GM18508 (cell line): ENCODE measurements around the gene WFDC2.
"Not testable (repeated sequence)": the region's sequence is repeated elsewhere in the genome, so short reads cannot be mapped to it uniquely, and the experiment has no call there.

ENCODE experiments used
- ATAC-seq: cut with Tn5 transposase; IDR thresholded peaks from one replicate; pipeline ENCODE4 v1.9.1; 2021; ENCODE audit warnings: moderate number of reproducible peaks; ENCODE audit not compliant: insufficient read depth, unreplicated experiment

Gene WFDC2

DNA sequence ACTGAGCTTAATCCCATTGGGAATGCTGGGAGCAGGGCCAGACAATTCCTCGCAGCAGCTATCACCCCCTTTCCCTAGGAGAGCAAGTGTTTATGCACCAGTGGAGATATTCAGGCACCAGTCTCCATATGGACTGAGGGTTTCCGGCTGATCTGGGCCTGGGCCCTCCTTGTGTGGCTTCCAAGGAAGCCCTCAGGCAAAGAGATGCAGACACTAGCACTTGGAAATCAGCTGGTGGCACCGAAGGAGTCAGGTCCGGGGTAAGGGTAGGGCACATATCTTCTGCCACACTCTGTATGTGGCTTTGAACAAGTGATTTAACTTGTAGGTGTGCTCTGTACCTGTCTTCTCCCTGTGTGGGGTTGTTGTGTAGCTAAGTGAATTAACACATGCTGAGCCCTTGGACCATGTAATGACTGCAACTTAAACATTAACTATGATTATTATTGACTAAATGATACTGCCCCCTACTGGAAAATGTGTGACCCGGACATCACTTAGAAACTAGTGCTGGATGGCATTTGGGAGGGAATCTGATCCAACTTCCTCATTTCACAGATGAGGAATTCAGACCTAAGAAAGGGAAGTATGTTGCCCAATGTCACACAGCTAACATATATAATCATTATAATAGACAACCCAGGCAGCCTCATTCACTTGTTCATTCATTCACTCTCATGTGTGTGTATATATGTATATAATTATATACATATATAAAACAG lies 19.3 kb upstream of the WFDC2 start:
- no peak for ATAC-seq

DNA sequence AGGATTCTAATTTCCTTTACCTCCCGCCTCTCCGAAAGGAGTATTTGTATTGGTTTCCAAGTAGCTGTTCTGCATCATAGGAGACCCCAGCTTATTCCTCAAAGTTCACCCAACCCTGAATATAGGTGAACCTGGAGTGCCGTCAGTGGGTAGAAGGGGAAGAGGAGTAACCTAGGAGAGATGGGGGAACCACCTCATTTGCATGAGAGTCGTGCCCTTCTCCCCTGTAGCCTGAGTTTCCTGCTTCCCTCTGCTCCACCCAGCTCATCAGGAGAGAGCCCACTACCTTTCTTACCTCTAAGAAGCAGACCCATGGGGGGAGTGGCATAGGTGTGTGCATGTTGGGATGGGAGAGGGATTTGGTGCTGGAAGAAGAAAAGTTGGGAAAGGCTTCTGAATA lies 17.3 kb upstream of the WFDC2 start:
- ATAC-seq, result no peak

DNA sequence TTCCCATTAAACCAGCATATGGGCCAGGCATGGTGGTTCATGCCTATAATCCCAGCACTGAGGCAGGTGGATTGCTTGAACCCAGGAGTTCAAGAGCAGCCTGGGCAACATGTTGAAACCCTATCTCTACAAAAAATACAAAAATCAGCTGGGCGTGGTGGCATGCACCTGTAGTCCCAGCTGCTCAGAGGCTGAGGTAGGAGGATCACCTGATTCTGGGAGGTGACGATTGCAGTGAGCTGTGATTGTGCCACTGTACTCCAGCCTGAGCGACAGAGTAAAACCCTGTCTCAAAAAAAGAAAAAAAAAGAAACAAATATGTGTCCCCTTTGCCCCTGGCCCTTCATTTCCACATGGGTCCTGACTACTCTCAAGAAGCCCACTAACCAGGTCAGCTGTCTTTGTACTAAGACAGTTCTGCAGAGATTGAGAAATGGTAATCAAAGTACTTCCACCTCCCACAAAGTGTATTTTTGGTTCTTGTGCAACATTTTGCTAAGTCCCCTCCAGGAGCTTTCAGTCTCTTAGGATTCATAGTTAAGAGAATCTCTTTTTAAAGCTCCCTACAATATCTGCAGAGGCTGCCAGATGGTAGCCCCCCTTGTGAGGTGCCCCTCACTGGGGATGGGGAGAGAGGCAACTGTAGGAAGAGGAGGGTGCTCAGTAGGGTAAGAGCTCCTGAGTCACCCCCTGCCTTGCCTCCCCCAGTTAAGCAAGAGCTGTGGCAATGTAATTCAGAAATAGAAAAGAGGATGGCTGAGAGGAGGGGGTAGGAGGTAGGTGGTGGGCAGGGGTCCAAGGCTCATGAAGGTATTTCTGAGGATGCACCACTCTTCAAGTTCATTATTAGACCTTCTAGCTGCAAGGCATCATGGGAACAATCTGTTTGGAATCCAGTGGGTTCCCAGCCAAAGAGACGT lies 16.5 kb upstream of the WFDC2 start:
- ATAC-seq, result no peak

DNA sequence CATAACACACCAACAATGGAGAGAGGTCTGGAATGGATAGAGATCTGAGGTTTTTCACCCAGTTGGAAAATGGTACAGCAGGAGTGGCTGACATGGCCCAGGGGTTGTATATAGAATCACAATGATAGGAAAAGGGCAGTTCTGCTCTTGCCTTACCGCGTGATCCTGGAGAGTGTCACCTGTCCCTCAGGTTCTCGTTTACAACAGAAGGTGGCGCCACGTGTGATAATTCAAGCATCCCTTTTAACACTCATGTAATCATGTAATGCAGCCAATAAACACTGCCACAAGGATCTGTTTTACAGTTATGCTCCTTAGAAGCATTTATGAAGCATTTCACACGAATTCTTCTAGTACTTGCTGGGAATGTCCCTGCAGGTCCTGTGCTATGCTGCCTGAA lies 12.9 kb upstream of the WFDC2 start:
- no peak for ATAC-seq

DNA sequence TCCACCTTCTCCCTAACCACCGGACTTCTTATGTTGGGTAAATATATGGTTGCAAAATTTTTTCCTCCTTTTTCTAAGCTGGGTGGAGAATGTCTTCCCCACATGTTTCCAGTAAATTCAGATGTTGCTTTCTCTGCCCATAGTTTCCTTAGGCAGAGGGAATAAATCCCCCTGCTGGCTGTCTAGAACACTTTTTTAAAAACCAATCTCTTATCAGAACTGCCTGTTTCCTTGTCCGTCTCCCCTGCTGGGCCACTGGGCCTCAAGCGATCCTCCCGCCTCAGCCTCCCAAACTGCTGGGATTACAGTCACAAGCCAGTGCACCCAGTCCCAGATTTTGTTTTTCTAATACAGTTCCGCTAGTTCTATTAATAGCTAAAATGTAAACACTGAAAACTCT lies 9.9 kb upstream of the WFDC2 start:
- ATAC-seq, result no peak

DNA sequence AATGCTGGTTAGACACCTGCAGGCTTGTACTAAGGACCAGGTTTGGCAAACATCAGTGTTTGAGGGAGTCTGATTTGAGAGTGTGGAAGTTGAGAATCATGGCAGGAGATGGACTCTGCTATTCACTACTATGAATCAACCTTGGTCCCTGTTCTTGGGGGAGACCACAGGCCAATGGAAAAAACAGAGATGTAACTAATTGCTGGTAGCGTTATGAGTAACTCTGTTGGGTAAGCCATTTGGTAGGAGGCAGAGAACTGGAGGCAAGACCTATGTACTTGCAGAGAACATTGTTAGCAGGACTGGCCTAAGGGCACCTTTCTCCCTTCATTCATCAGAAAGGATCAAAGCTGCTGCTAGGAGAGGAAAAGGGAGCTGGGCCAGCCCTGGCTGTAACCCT lies 8.3 kb upstream of the WFDC2 start:
- no peak for ATAC-seq

DNA sequence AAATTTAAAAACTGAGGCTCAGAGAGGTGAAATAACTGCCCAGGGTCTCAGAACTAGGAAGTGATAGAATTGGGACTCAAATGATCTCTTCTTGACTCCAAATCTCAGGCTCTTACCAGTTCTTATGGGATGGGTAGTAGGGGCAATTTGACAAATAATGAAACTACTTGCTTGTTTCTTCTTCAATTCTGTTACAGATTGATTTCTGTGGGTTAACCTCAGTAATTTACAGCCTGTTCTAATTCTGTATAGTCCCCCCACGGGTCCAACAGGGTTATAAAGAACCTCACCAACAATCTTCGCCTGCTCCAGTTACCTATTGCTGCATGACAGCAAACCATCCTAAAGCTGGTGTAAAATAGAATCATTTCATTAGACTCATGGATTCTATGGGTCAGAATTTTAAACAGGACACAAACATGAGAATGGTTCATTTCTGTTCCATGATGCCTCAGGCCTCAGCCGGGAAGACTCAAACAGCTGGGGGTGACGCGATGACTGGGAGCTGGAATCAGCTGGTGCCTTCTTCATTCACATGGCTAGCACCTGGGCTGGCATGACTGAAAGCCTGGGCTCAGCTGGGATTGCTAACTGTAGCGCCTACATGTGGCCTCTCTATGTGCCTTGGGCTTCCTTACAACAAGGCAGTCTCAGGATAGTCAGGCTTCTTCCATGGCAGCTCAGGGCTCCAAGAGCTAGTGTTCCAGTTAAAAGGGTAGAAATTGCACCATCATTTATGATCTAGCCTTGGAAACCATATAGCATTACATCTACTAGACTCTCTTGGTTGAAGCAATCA lies 6.6 kb upstream of the WFDC2 start:
- ATAC-seq, result no peak

DNA sequence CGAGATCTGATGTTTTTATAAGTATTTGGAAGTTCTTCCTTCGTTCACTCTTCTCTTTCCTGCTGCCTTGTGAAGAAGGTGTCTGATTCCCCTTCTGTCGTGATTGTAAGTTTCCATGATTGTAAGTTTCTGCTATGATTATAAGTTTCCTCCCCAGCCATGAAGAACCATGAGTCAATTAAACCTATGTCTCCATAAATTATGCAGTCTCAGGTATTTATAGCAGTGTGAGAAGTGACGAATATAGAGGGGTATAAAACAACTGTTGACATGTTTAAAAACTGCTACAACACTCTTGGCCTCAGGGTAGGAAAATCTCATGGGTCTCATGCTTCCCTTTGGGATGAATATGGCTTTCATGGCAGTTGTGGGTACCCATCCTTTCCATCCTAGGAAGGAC lies 5.8 kb upstream of the WFDC2 start:
- ATAC-seq, result no peak

DNA sequence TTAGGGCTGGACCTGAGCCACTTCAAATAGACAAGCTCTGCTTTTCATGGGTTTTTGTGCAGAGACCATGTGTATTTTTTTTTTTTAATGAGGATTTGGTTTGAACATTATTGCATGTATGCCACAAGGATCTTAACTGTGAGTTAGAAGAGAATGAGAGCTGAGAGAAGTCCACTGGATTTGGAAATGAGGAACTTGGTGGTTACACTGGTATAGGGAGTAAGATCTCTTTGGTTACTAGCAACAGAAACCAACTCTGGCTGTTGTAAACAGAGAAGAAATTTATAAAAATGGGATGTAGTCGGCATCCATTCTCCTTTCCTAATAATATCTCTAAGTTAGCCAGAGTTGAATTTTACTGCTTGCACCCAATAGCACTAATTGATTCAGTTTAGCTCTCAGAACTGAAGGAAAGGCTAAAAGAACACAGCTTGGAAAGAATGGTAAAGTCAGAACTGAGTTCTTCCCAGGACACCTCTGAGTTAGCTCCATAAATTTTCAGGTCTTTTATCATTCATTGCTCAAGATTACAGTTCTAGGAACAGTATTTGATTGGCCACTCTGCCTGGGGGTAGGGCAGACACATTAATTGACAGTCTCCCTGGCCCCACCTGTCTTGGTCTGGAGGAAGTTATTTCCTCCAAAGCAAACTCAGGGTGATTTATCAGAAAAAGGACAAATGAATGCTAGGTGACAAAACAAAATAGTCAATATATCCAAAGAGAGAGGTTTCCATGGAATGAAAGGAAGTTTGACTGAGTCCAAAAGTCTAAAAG lies 3.9 kb upstream of the WFDC2 start:
- no peak for ATAC-seq

DNA sequence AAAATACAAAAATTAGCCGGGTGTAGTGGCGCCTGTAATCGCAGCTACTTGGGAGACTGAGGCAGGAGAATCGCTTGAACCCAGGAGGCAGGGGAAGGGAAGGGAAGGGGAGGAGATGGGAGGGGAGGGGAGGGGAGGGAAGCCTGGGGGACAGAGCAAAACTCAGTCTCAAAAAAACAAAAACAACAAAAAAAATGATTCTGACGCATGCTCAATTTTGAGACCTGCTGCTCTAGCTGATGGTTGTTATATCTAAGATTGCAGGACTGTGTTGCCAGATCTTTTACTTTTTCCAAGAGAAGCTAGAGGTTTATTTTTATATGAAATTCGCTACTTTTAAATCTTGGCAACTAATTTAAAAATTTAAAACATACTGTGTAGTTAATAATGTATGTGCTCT lies 2.4 kb upstream of the WFDC2 start:
- no peak for ATAC-seq

DNA sequence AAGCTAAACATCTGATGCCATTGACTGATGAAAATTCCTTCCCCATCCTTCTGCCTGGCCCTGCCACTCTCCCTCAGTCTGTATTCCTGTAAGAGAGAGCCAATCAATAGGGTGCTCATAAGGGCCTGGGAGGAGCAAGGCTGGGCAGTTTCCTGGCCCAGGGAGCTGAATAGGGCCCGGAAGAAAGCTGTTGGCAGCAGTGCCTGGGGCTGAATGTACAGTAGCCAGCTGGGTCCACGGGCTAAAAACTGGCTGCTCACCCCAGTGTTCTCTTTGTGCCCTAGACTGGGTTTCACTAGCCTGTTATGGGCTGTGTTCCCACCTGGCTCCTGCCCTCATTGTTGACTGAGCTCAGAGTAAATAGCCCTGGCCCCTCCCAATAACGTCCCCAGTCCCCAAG lies 1.7 kb upstream of the WFDC2 start:
- ATAC-seq, result no peak

DNA sequence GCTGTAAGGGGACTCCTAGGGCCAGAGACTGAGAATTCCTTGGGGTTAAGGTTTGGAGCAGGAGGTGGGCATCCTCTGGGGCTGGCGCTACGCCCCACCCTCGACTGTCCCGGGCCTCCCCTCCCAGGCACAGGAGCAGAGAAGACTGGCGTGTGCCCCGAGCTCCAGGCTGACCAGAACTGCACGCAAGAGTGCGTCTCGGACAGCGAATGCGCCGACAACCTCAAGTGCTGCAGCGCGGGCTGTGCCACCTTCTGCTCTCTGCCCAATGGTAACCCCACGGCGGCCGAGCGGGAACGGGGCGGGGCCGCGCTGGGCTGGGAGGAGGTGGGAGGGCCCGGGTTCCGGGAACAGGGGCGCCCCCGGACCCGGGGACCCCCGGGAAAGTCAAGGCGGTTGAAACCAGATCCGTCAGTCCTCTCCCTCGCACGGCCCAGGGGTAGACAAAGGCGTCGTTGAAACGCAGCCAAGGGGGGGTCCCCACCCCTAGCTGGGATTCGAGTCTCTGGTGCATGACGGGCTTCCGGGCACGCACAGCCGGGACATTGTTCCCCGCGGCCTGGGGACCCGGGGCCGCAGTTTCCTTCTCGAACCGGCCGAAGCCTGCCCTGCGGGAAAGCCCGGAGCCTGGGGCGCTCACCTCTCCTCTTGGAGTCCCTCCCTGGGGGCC lies 844 bp downstream of the WFDC2 start:
- ATAC-seq, result no peak

DNA sequence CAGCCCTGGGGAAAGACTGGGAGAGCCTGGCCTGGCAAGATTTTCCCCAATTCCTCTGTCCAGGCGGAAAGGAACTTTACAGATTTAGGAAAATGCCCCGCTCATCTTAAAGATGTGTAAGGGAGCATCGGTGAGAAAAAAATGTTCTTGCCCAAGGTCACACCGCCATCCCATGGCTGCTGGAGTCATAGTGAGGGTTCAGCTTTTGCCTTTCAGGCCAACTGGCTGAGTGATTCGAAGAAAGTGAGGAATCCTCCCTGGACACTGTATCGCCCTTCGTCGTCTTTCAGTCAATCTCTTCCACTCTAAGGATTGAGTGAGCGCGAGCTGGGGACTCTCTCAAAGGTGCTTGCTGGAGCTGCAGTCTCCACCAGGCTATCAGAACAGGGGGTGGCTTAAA lies 1.4 kb downstream of the WFDC2 start:
- no peak for ATAC-seq

DNA sequence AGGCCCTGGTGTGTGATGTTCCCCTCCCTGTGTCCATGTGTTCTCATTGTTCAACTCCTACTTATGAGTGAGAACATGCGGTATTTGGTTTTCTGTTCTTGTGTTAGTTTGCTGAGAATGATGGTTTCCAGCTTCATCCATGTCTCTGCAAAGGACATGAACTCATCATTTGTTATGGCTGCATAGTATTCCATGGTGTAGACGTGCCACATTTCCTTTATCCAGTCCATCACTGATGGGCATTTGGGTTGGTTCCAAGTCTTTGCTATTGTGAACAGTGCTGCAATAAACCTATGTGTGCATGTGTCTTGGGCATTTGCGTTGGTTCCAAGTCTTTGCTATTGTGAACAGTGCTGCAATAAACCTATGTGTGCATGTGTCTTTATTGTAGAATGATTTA lies 2.7 kb downstream of the WFDC2 start:
- not testable (repeated sequence) for ATAC-seq

DNA sequence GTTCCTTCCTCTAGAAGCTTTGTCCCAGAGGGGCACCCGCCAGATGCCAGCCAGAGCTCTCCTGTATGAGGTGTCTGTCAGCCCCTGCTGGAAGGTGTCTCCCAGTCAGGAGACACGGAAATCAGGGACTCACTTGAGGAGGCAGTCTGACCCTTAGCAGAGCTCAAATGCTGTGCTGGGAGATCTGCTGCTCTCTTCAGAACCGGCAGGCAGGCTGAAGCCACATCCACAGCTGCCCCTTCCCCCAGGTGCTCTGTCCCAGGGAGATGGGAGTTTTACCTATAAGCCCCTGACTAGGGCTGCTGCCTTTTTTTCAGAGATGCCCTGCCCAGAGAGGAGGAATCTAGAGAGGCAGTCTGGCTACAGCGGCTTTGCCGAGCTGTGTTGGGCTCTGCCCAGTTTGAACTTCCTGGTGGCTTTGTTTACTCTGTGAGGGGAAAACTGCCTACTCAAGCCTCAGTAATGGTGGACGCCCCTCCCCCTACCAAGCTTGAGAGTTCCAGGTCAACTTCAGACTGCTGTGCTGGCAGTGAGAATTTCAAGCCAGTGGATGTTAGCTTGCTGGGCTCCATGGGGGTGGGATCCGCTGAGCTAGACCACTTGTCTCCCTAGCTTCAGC lies 8.1 kb downstream of the WFDC2 start:
- ATAC-seq, result not testable (repeated sequence)

DNA sequence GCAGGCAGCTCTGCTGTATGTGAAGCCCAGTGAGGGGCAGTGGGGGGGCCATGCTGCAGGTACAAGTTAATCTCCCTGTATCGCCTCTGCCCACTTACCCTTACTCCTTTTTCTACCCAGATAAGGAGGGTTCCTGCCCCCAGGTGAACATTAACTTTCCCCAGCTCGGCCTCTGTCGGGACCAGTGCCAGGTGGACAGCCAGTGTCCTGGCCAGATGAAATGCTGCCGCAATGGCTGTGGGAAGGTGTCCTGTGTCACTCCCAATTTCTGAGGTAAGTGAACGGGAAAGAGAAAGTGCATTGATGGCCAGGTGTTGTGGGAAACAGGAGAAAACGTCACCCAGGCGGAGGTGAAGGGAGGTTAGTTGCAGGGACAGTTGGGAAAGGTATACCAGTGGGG lies 10.3 kb downstream of the WFDC2 start:
- no peak for ATAC-seq

DNA sequence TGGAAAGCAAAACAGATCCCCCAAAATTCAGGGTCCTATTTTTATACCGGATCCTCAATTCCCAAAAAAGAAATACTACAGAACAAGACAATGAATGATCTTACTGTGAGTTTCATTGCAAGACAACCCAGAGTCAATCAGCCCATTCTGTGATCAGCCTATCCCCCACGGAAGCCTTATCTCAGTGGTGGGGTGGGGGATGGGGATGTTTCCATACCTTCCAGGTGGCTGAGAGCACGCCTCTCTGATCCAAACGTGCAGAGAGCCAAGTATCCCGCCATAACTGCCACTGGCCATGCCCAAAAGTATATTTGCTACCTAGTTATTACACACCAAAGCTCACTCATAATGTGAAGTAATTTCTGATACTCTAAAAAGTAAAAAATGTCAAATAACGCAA lies 15.1 kb downstream of the WFDC2 start:
- no peak for ATAC-seq

DNA sequence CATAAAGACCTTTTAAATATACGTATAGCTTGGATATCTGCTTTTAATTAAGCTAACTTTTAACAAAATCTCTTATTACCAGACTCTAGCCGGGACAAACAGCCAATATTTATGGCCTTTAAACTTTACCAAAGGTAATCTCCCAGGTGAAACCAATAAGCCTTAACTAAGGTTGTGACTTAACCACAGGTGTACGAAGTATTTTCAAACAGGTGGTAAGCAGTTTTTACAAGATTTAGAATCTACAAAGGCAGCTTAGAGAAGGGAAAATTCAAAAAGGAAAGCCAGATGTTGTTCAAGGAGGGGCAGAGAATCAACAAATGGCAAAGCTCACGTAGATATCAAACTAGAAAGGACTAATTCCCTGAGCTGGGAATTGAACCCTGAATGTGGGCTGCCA lies 15.8 kb downstream of the WFDC2 start:
- no peak for ATAC-seq

DNA sequence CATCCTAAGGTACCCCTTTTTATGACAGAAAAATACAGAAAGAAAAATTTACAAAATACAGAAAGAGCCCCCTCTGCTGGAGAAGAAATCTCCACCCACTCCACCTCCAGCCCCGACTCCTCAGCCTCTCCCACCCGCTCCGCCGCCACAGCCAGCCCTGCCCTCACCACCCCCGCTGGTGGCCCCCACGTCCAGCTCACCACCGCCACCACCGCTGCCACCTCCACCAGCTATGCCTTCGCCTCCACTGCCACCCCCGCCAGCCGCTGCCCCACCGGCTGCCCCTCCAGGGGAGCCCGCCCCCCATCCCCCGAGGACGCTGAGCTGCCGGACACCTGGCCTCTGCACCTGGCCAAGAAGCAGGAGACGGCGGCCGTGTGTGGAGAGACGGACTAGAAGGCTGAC lies 17.7 kb downstream of the WFDC2 start:
- ATAC-seq, result no peak
